Activated gamma-delta T cell (primary cell): ENCODE measurements around the gene SHANK1.
"Not testable (repeated sequence)": the region's sequence is repeated elsewhere in the genome, so short reads cannot be mapped to it uniquely, and the experiment has no call there.

Experiments used
- DNase-seq: peaks from one replicate; lab custom pipeline; 2025; lab: John Stamatoyannopoulos, UW

SHANK1 gene

GRCh38 chr19:50633973-50634372 is 85.6 kb downstream of the SHANK1 start:
- DNase-seq, result no peak

- no peak for DNase-seq
Observed at GRCh38 chr19:50633359-50633758, 86.2 kb downstream of the SHANK1 start.

GRCh38 chr19:50632151-50632835 is 87.3 kb downstream of the SHANK1 start:
- no peak for DNase-seq

GRCh38 chr19:50629801-50630200 is 89.8 kb downstream of the SHANK1 start:
- DNase-seq, result no peak

GRCh38 chr19:50629194-50629593 is 90.4 kb downstream of the SHANK1 start:
- no peak for DNase-seq

- DNase-seq, result no peak
Observed at GRCh38 chr19:50628551-50628950, 91.1 kb downstream of the SHANK1 start.

- no peak for DNase-seq
Observed at GRCh38 chr19:50628146-50628545, 91.5 kb downstream of the SHANK1 start.

GRCh38 chr19:50626795-50627194 is 92.8 kb downstream of the SHANK1 start:
- DNase-seq, result no peak

GRCh38 chr19:50626011-50626410 is 93.6 kb downstream of the SHANK1 start:
- no peak for DNase-seq

- no peak for DNase-seq
Observed at GRCh38 chr19:50624949-50625600, 94.5 kb downstream of the SHANK1 start.

- not testable (repeated sequence) for DNase-seq
Observed at GRCh38 chr19:50620394-50620906, 99.2 kb downstream of the SHANK1 start.

- DNase-seq, result not testable (repeated sequence)
Observed at GRCh38 chr19:50619184-50619583, 100.4 kb downstream of the SHANK1 start.

GRCh38 chr19:50618379-50618778 is 101.2 kb downstream of the SHANK1 start:
- DNase-seq, result not testable (repeated sequence)

- not testable (repeated sequence) for DNase-seq
Observed at GRCh38 chr19:50612504-50613404, 106.8 kb downstream of the SHANK1 start.
